GM12891 (cell line): ENCODE data around the gene SOBP.
A peak's percentile ranks its signal among the peaks of the same experiment; 100 is the strongest.

Source experiments
- DNase-seq: peaks from one replicate; pipeline ENCODE4 v3.0.0; 2011; ENCODE audit warnings: low spot score; ENCODE audit not compliant: insufficient read length
- FAIRE-seq: peaks from 2 replicates; lab custom pipeline; 2011; peaks lifted over from hg19 to GRCh38; lab: Jason Lieb, UNC
- PAX5 ChIP-seq: IDR thresholded peaks from 2 replicates; pipeline ENCODE4 v1.6.1; 2011; ENCODE audit warnings: low read length, moderate library complexity, mild to moderate bottlenecking; ENCODE audit not compliant: insufficient read depth, severe bottlenecking
- POLR2A ChIP-seq: IDR thresholded peaks from 2 replicates; pipeline ENCODE4 v1.6.1; 2011; ENCODE audit warnings: low read depth, low read length, control low read depth
- POLR2AphosphoS5 ChIP-seq: IDR thresholded peaks from 2 replicates; pipeline ENCODE4 v1.6.1; 2011; ENCODE audit warnings: low read depth, low read length, control low read depth
- POU2F2 ChIP-seq: IDR thresholded peaks from 2 replicates; pipeline ENCODE4 v1.6.1; 2011; ENCODE audit warnings: low read depth, mild to moderate bottlenecking, control low read depth, low read length, moderate library complexity
- SPI1 ChIP-seq: IDR thresholded peaks from 2 replicates; pipeline ENCODE4 v1.6.1; 2011; ENCODE audit warnings: low read depth, low read length, control low read depth
- TAF1 ChIP-seq: IDR thresholded peaks from 2 replicates; pipeline ENCODE4 v1.6.1; 2011; ENCODE audit warnings: low read depth, low read length, control low read depth

The SOBP gene

DNA sequence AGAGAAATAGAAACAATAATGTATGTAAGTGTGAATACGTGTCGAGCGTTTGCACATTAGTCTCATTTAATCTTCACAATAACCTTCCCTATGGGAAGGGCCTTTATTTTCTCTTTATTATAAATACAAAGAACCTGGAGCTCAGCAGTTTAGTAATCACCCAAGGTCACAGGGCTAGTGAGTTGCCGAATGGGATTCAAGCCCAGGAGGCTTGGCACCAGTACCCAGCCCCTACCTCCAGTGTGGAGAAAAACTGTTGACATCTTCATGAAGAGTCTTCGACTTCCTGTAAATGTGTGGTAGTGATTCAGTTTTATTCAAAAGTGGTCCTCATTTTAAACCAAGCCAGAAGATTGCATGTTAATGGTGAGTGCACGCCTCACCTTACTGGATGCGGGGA, 171.4 kb downstream of the SOBP start:
- no peak for FAIRE-seq
- no peak for TF ChIP-seq POLR2A
- TF ChIP-seq POLR2AphosphoS5: no peak
- TF ChIP-seq SPI1: no peak
- DNase-seq: no peak

DNA sequence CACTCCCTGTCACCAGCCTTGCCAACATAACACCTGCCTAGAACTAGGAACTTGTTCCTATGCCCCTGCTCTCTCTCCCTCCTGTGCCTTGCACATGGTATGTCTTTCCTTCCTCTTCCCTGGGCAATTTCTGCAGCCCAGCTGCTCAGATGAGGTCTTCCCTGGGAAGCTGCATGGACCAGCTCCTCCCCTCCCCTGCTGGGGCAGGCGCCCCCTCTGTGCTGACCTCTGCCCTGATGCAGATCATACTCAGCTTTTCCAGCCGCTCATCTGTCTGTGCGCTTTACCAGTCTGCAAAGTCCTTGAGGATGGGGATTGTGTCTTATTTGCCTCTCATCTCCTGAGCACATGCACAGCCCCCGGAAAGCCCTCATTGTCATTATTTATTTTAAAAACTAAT, 172.4 kb downstream of the SOBP start:
- FAIRE-seq (no peak), DNase-seq (no peak)
- TF ChIP-seq POU2F2 (no peak), POLR2AphosphoS5 (no peak)

DNA sequence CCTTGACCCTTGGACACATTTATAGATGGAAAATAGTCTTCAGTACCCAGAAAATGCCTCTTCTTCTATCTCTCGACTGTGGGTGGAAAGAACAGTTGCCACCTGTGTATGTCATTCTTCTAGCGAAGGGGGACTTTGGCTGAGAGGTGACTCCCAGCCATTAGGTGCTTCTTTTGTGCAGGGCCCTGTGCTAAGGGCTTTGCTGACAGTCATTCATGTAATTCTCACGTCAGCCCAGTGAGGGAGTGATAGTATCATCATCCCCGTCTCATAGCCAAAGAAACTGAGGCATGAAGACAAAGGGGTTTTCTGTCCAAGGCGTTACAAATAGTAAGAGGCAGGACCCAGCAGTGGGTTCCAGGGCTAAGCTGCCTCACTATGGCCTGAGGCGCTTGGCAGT, 173.4 kb downstream of the SOBP start:
- no peak for DNase-seq
- TF ChIP-seq SPI1: no peak
- TF ChIP-seq TAF1: no peak
- no peak for TF ChIP-seq POLR2AphosphoS5
- no peak for TF ChIP-seq POLR2A
- no peak for TF ChIP-seq PAX5
- no peak for TF ChIP-seq POU2F2
- FAIRE-seq: peak; percentile 28

DNA sequence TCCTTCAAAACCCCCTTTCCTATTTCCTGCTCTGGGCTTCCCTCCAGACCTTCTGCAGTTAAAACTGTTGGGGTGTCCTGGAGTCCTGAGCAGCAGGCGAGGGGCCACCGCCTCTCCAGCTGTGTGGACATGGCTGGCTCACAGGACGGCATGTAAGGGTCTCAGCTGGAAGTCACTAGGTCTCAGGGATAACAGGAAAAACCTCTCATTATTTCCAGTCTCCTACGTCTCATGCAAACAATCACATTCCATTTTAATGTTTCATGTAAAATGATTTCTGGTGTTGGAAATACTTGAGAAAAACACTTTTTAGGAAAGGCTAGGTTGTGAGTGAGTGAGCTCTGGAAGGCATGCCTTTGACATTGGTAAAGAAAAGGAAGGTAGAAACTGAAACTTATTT, 175.5 kb downstream of the SOBP start:
- FAIRE-seq: no peak
- no peak for TF ChIP-seq POU2F2
- no peak for TF ChIP-seq POLR2A
- no peak for TF ChIP-seq POLR2AphosphoS5
- no peak for TF ChIP-seq TAF1
- no peak for TF ChIP-seq SPI1
- no peak for TF ChIP-seq PAX5

DNA sequence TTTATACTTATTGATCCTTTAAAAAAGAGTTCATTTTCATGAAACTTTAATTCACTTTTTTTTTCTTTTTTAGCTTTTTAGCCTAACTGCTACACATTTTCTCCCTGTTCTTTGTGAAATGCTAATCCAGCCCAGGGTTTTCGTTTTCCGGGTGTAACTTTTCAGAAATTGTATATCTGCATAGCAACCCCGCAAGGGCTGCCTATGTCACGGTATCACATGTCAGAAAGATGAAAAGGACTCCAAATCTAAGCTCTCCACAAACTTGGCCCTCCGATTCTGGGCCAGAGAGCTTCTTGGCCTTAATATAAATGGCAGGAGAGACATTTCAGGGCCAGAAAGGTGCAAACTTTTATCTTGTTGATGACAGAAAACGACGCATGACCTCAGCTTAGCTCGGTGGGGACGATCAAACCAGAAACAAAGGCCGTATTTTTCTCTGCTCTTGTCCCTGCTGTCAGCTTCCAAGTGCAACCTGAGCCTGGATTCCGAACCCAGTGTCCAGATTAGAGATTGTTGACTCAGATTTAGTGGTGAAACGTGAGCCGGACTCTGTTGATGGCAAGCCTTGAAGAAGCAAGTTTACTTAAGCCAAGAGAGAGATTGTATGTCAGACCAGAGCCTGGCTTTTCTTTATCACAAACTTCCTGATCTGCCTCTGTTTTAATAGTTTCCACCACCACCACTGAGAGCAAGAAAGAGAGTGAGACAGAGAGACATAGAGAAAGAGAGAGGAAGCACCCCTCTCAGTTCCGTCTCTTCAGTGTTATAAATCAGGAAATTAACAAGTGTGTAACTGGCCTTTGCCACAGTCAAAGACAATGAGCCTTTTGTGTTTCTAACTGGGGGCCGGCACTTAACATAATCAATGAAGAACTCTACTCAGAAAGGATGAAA, 176.4 kb downstream of the SOBP start:
- FAIRE-seq (no peak), DNase-seq (no peak)
- TF ChIP-seq SPI1 (no peak), TAF1 (no peak), POLR2A (no peak), POU2F2 (no peak), PAX5 (no peak), POLR2AphosphoS5 (no peak)

More for the DNA sequence above, 175.5 kb downstream of the SOBP start:
- DNase-seq: no peak

DNA sequence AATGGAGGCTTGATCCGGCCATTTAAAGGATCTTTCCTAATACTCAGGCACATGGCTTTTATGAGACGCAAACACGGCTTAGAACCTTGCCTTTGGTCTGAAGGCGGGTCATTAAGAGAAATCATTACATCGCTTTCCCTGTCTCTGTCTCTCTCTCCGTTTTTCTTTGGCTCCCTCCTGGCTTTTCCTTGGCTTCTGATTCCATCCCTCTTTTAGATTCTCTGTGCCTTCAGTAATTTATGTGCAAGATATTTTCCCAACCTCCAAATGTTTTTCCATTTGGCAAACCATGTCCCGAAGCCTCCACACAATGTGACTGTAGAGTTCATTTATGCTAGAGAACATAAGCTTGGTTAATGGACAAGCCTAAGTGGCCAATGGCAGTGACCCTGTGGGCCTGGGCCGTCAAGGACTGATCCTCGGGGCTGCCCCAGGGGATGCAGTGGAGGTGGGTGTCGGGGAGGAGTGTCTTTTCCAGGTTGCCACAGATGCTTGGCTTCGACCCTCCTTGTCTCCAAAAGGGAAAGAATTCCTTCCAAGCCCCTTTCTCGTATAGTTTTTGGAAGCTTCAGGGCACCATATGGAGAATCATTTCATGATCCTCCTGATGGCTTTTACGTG, 177.2 kb downstream of the SOBP start:
- no peak for DNase-seq
- FAIRE-seq: no peak
- TF ChIP-seq POLR2A (no peak), TAF1 (no peak), POLR2AphosphoS5 (no peak), PAX5 (no peak), SPI1 (no peak), POU2F2 (no peak)

DNA sequence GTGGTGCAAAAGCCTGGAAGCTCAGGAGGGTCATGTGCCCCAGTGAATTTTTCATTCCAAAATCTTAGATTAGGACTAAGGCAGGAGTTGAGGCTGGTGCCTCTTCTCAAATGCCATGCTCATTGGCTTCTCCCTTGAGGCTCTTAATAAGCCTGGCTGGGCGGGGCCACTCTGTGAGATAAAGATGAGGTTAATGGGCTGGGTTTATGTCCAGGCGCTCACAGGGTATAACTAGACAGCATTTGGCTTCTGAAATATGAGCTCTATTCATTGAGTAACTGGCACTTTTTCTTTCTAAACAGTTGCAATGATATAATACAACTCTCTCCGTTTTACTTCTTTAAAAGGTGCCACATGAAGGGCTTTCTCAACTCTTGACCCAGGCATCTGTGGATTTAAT, 177.9 kb downstream of the SOBP start:
- FAIRE-seq: no peak
- DNase-seq: no peak
- TF ChIP-seq SPI1: no peak
- TF ChIP-seq POU2F2: no peak
- TF ChIP-seq TAF1: no peak
- TF ChIP-seq POLR2AphosphoS5: no peak
- TF ChIP-seq PAX5: no peak
- TF ChIP-seq POLR2A: no peak

DNA sequence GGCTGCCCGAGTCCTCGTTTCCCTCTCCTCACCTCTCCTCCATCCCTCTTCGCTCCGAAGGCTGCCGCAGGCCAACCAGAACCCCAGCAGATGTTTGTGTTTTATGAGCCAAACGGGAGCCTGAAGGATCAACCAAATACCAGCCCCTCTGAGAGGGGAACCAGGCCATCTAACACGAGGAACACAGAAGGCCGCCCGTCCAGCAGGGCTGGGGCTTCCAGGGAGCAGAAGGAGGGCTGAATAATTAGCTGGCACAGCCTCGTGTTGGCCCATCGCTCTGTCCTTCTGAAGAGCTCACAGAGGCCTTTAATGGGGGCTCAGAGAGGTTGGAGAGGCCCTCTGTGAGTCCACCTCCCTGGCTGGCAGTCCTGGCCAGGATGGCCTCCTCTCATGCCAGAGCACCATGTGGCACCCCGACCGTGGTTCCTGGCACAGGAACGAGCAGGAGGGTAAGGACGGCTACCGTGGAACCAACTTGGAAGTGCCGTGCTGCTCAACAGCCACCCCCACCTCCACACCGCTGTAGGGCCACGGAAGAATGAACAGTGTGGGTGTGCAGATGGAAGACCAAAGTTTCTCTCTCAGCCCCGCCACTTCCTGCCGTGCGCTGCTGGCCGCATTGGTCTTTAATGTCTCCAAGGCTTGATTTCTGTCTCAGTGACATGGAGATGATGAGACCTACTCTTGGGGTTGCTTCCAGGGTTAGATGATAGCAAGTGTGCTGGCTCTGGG, 179.0 kb downstream of the SOBP start:
- DNase-seq (peak; percentile 55), FAIRE-seq (peak; percentile 97)
- TF ChIP-seq POU2F2: peak; percentile 90
- TF ChIP-seq POLR2AphosphoS5: 0 out of 2 replicates have a peak, but pooled peaks have one; percentile 36
- TF ChIP-seq SPI1: peak; percentile 56
- TF ChIP-seq PAX5: peak; percentile 92
- TF ChIP-seq POLR2A: no peak
- peak; percentile 39; the same call in 1 of the 2 replicates for TF ChIP-seq TAF1

DNA sequence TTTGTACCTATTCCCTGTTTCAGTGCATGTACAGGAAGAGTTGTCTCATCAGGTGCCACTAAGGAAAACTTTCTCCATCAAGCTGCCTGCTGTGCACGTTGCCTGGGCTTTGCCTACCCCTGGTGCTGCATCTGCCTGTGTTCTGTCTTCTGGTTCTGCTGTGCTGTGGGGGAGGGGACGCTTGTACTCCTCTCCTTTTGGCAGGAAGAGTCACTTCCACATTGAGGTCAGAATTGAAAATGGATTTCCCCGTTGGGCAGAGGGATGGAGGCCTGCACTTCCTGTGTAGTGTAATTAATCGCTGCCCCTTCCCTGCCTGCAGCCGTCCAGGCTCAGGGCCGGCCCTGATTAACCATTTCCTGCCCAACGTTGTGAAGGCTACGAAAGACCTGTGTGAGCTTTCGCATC, 180.9 kb downstream of the SOBP start:
- TF ChIP-seq POLR2AphosphoS5 (no peak), POU2F2 (peak; percentile 33; the same call in 1 of the 2 replicates), SPI1 (peak; percentile 81)
- FAIRE-seq (peak; percentile 95), DNase-seq (peak; percentile 35)

DNA sequence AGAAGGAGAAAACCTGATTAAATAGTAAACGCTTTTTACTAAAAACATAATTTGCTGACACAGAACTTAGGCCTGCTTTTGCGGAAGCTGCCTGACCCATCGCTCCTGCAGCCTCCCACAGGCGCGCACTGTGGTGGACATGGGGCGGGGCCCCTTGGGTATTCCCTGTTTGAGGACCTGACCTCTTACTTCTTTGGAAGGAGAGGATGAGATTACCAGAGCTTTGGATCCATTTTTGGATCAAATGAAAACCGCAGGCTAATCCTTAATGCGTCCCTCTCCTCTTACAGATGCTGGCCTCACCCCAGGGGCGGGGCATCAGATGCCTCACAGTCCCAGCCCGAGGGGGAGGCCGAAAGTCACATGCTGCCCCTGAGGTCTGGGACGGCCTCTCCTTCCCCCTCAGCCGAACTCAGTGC, 183.2 kb downstream of the SOBP start:
- FAIRE-seq: no peak
- TF ChIP-seq POLR2AphosphoS5 (no peak), PAX5 (no peak), TAF1 (no peak), SPI1 (no peak), POU2F2 (no peak), POLR2A (no peak)
- DNase-seq: no peak
